PC-3 (cell line): ENCODE data around the gene GREM1. TPM values are rescaled to one million over a fixed set of nuclear protein-coding genes. Genes with fewer than 3 reads are reported as not detected.

Source experiments
- ATAC-seq: fragments of 200-7000 bp; cut with Tn5 transposase; 2 replicates; pipeline ENCODE4 v1.9.1; 2020; ENCODE audit warnings: mild to moderate bottlenecking, moderate library complexity
- BruUV-seq: library from RNA; stranded (reverse); fragments of 400-500 nt; replicated peaks from 2 replicates; lab custom pipeline; 2021; lab: Mats Ljungman, UMichigan
- CTCF ChIA-PET: fragments of 300-600 bp; sonication (Branson Sonifier 250); formaldehyde crosslinking; loops from one replicate; lab custom pipeline; 2022; ENCODE audit warnings: antibody characterized with exemption; lab: Charles Lee
- POLR2A ChIA-PET: fragments of 300-600 bp; sonication (Branson Sonifier 250); formaldehyde crosslinking; loops from one replicate; lab custom pipeline; 2022; ENCODE audit warnings: antibody characterized with exemption; ENCODE audit not compliant: unreplicated experiment; lab: Charles Lee
- DNase-seq: peaks from one replicate; pipeline ENCODE4 v3.0.0-alpha.2; 2015
- H2AFZ ChIP-seq: fragments of 300-600 bp; sonication (generic); 2 replicates; pipeline ENCODE4 v1.6.0; 2016; ENCODE audit warnings: antibody characterized with exemption, low read length
- H3F3A ChIP-seq: fragments of 300-600 bp; sonication (generic); one replicate; pipeline ENCODE4 v1.6.0; 2017; ENCODE audit warnings: antibody characterized with exemption, low read length, control low read depth, mild to moderate bottlenecking; ENCODE audit not compliant: unreplicated experiment
- H3K27ac ChIP-seq: fragments of 300-600 bp; sonication (generic); 2 replicates; pipeline ENCODE4 v1.5.1; 2016; ENCODE audit warnings: mild to moderate bottlenecking, low read length
- H3K27me3 ChIP-seq: fragments of 300-600 bp; sonication (generic); 2 replicates; pipeline ENCODE4 v1.6.1; 2016; ENCODE audit warnings: low read length, mixed read lengths
- H3K36me3 ChIP-seq: fragments of 300-600 bp; sonication (generic); 2 replicates; pipeline ENCODE4 v1.6.1; 2016; ENCODE audit warnings: low read depth, mixed run types, low read length, mixed read lengths
- H3K4me1 ChIP-seq: fragments of 300-600 bp; sonication (generic); 2 replicates; pipeline ENCODE4 v1.5.1; 2016; ENCODE audit warnings: low read length; ENCODE audit not compliant: insufficient read depth
- H3K4me2 ChIP-seq: fragments of 300-600 bp; sonication (generic); 2 replicates; pipeline ENCODE4 v1.6.0; 2016; ENCODE audit warnings: low read length
- H3K4me3 ChIP-seq: fragments of 300-600 bp; sonication (generic); 2 replicates; pipeline ENCODE4 v1.5.1; 2016; ENCODE audit warnings: mild to moderate bottlenecking, low read length, mixed read lengths
- H3K79me2 ChIP-seq: fragments of 300-600 bp; sonication (generic); 2 replicates; pipeline ENCODE4 v1.6.1; 2017; ENCODE audit warnings: low read length, mixed read lengths
- H3K9ac ChIP-seq: fragments of 300-600 bp; sonication (generic); 2 replicates; pipeline ENCODE4 v1.6.0; 2016; ENCODE audit warnings: mild to moderate bottlenecking, low read length
- H3K9me2 ChIP-seq: fragments of 300-600 bp; sonication (generic); replicated peaks from 2 replicates; pipeline ENCODE4 v1.6.1; 2016; ENCODE audit warnings: mixed run types, low read length, mixed read lengths
- H3K9me3 ChIP-seq: fragments of 300-600 bp; sonication (generic); 2 replicates; pipeline ENCODE4 v1.6.1; 2016; ENCODE audit warnings: low read length, mixed read lengths
- H4K20me1 ChIP-seq: fragments of 300-600 bp; sonication (generic); 2 replicates; pipeline ENCODE4 v1.6.1; 2016; ENCODE audit warnings: low read length, mixed read lengths
- EZH2 ChIP-seq: fragments of 300-600 bp; sonication (generic); IDR thresholded peaks from one replicate; pipeline ENCODE4 v1.6.1; 2017; ENCODE audit warnings: antibody characterized with exemption, mild to moderate bottlenecking, low read length; ENCODE audit not compliant: unreplicated experiment
- EZH2phosphoT487 ChIP-seq: fragments of 300-600 bp; sonication (generic); IDR thresholded peaks from 2 replicates; pipeline ENCODE4 v1.6.1; 2018; ENCODE audit warnings: mild to moderate bottlenecking, antibody characterized with exemption, low read length, borderline replicate concordance
- intact Hi-C: fragments of 100-400 bp; cut with micrococcal nuclease; formaldehyde crosslinking; loops from 2 replicates; pipeline ENCODE4 v1.9.0; 2023
- total RNA-seq: library from RNA; depleted of rRNA; stranded (reverse); fragments of >200 nt; gene quantifications from 2 replicates; pipeline ENCODE4 v1.2.3, GENCODE V29; 2014
- TF ChIP-seq, protein P1 (sequence below): fragments of 300-600 bp; sonication (generic); conservative IDR thresholded peaks from 2 replicates; pipeline ENCODE4 v1.5.1; 2017; ENCODE audit warnings: antibody characterized with exemption, low read depth, mild to moderate bottlenecking, low read length

Gene GREM1
- total RNA-seq, 1 experiment from 2014 or later = 1.6 TPM

- Histone ChIP-seq H3F3A (no peaks in the 10 kb centered on the region), H3K4me2 (no peak overlapping the region), H3K27me3 (no peaks in the 10 kb centered on the region), H3K9me3 (no peaks in the 10 kb centered on the region), H3K79me2 (no peaks in the 10 kb centered on the region), H3K4me1 (peaks cover 11% of the 10 kb centered on the region), H3K27ac (no peak overlapping the region), H3K4me3 (no peak overlapping the region), H2AFZ (no peak overlapping the region), H3K36me3 (no peaks in the 10 kb centered on the region), H3K9ac (no peak overlapping the region), H3K9me2 (no peaks in the 10 kb centered on the region), H4K20me1 (no peaks in the 10 kb centered on the region)
- no TSS peak for BruUV-seq
- ATAC-seq (no peak), DNase-seq (no peak)
- ChIA-PET CTCF (no interaction called here), POLR2A (interaction anchor here (0.6 kb wide), 1 partner anchor 287 kb away, joined by 5 read pairs; no protein-coding TSS in a partner anchor)
- TF ChIP-seq EZH2 (no peak), EZH2phosphoT487 (no peak)
- TF ChIP-seq, protein P1, sequence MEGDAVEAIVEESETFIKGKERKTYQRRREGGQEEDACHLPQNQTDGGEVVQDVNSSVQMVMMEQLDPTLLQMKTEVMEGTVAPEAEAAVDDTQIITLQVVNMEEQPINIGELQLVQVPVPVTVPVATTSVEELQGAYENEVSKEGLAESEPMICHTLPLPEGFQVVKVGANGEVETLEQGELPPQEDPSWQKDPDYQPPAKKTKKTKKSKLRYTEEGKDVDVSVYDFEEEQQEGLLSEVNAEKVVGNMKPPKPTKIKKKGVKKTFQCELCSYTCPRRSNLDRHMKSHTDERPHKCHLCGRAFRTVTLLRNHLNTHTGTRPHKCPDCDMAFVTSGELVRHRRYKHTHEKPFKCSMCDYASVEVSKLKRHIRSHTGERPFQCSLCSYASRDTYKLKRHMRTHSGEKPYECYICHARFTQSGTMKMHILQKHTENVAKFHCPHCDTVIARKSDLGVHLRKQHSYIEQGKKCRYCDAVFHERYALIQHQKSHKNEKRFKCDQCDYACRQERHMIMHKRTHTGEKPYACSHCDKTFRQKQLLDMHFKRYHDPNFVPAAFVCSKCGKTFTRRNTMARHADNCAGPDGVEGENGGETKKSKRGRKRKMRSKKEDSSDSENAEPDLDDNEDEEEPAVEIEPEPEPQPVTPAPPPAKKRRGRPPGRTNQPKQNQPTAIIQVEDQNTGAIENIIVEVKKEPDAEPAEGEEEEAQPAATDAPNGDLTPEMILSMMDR = no peak
- intact Hi-C loops = no loop called here
Observed at GRCh38 chr15:32671339-32672325, 46.2 kb upstream of the GREM1 start.

- CTCF ChIA-PET = no interaction called here
- H2AFZ ChIP-seq = no peak overlapping the region
- no peaks in the 10 kb centered on the region for H3K9me3 ChIP-seq
- no peak overlapping the region for H3K4me3 ChIP-seq
- ATAC-seq = no peak
- no TSS peak for BruUV-seq
- intact Hi-C loops = no loop called here
- H4K20me1 ChIP-seq = no peaks in the 10 kb centered on the region
- TF ChIP-seq, protein P1 = no peak
- TF ChIP-seq EZH2 (no peak), EZH2phosphoT487 (no peak)
- H3K79me2 ChIP-seq = no peaks in the 10 kb centered on the region
- no peaks in the 10 kb centered on the region for H3K27me3 ChIP-seq
- no peak overlapping the region for H3K27ac ChIP-seq
- H3K4me2 ChIP-seq = no peak overlapping the region
- H3K9ac ChIP-seq = no peak overlapping the region
- no peak for DNase-seq
- H3F3A ChIP-seq = no peaks in the 10 kb centered on the region
- no peaks in the 10 kb centered on the region for H3K9me2 ChIP-seq
- H3K4me1 ChIP-seq = peaks cover 18% of the 10 kb centered on the region
- POLR2A ChIA-PET = no interaction called here
- H3K36me3 ChIP-seq = no peaks in the 10 kb centered on the region
Observed at GRCh38 chr15:32674681-32675080, 43.1 kb upstream of the GREM1 start.

DNA sequence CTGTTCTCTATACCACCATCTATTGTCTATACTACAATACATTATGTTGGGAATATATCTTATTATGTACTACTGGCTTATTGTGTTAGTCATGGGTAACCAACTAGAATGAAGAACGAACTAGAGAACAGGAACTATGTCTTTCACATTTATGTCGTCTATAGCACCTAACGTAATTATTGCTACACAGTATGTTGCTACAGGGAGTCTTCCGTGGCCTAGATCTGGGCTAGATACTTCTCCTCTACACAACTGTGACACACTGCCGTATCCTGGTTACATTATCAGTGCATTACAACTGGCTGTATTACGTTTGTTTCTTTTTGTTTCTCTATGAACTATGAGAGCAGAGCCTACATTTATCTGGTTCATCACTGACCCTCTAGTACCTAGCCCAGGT, 42.3 kb upstream of the GREM1 start:
- peaks cover 11% of the 10 kb centered on the region; the same call in 1 of the 2 replicates for H3K4me1 ChIP-seq
- H3K4me3 ChIP-seq = no peak overlapping the region
- no peaks in the 10 kb centered on the region for H3K9me2 ChIP-seq
- H3F3A ChIP-seq = no peaks in the 10 kb centered on the region
- H3K27ac ChIP-seq = no peak overlapping the region
- CTCF ChIA-PET = no interaction called here
- H3K4me2 ChIP-seq = no peak overlapping the region
- POLR2A ChIA-PET = no interaction called here
- no peaks in the 10 kb centered on the region for H3K36me3 ChIP-seq
- intact Hi-C loops = no loop called here
- no peaks in the 10 kb centered on the region for H3K79me2 ChIP-seq
- H3K9me3 ChIP-seq = no peaks in the 10 kb centered on the region
- no peaks in the 10 kb centered on the region for H4K20me1 ChIP-seq
- BruUV-seq = no TSS peak
- no peak overlapping the region for H3K9ac ChIP-seq
- TF ChIP-seq, protein P1 = no peak
- TF ChIP-seq EZH2 (no peak), EZH2phosphoT487 (no peak)
- no peak overlapping the region for H2AFZ ChIP-seq
- H3K27me3 ChIP-seq = no peaks in the 10 kb centered on the region
- DNase-seq (no peak), ATAC-seq (no peak)
